Endothelial cell (in vitro differentiated cells): ENCODE results near the gene SEPTIN10. TPM values are rescaled to one million over a fixed set of nuclear protein-coding genes. Genes with fewer than 3 reads are reported as not detected.
A peak's percentile ranks its signal among the peaks of the same experiment; 100 is the strongest.

Experiments
- DNase-seq: peaks from one replicate; pipeline ENCODE4 v3.0.0; 2021; ENCODE audit warnings: low spot score
- H3K27ac Mint-ChIP-seq: one replicate; pipeline ENCODE4 v1.8.0; 2021; ENCODE audit warnings: mixed read lengths, inconsistent platforms; ENCODE audit not compliant: unreplicated experiment
- H3K27me3 Mint-ChIP-seq: one replicate; pipeline ENCODE4 v1.8.0; 2021; ENCODE audit warnings: mild to moderate bottlenecking, moderate library complexity, mixed read lengths, inconsistent platforms; ENCODE audit not compliant: unreplicated experiment
- H3K36me3 Mint-ChIP-seq: one replicate; pipeline ENCODE4 v1.8.0; 2021; ENCODE audit warnings: mild to moderate bottlenecking, low read depth, mixed read lengths, inconsistent platforms; ENCODE audit not compliant: unreplicated experiment
- H3K4me1 Mint-ChIP-seq: one replicate; pipeline ENCODE4 v1.8.0; 2021; ENCODE audit warnings: mild to moderate bottlenecking, mixed read lengths, inconsistent platforms; ENCODE audit not compliant: unreplicated experiment
- H3K4me3 Mint-ChIP-seq: one replicate; pipeline ENCODE4 v1.8.0; 2021; ENCODE audit warnings: mild to moderate bottlenecking, mixed read lengths, inconsistent platforms; ENCODE audit not compliant: unreplicated experiment
- H3K9me3 Mint-ChIP-seq: one replicate; pipeline ENCODE4 v1.8.0; 2021; ENCODE audit warnings: mixed read lengths, inconsistent platforms; ENCODE audit not compliant: unreplicated experiment
- total RNA-seq: library from RNA; stranded (reverse); fragmentation: NEBNext Ultra II Directional; extraction: Animal tissue kit (Norgen Biotek cat#: 25700); gene quantifications from one replicate; pipeline ENCODE4 v1.2.1, GENCODE V29; 2021; ENCODE audit not compliant: unreplicated experiment
- TF ChIP-seq, protein P1 (sequence below): fragments of 200-600 bp; sonication (generic); IDR thresholded peaks from one replicate; pipeline ENCODE4 v1.5.0; 2021; ENCODE audit warnings: antibody characterized with exemption; ENCODE audit not compliant: unreplicated experiment

The SEPTIN10 gene
- total RNA-seq, 1 donor from 2014 or later: 69.8 TPM

DNA sequence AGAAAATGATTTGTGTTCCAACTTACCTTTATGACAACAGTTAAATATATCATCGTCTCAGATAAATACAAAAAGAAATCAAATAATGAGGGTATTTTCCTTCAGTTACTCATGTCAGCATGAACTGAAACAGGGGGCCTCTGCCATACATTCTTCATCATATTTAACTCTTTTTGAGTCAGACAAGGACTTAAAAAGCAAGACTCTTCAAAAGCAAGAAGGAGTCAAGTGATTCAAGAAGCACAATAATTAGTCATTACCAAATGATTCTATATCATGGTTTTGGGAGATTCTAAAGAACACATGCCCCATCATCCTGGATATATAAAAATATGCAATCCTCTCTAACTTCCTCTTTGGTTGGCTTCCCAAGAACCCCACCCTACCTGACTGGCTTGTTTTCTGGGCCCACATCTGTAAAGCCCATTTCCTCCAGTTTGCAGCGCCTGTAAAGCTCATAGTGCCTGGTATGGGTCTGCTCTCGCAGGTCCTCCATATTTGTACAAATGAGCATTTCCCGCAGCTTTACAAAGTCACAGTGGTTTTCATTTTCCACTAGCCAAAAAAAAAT lies 49.7 kb downstream of the SEPTIN10 start:
- Mint-ChIP-seq H3K9me3 (no peaks in the 10 kb centered on the region), H3K27ac (no peak overlapping the region)

DNA sequence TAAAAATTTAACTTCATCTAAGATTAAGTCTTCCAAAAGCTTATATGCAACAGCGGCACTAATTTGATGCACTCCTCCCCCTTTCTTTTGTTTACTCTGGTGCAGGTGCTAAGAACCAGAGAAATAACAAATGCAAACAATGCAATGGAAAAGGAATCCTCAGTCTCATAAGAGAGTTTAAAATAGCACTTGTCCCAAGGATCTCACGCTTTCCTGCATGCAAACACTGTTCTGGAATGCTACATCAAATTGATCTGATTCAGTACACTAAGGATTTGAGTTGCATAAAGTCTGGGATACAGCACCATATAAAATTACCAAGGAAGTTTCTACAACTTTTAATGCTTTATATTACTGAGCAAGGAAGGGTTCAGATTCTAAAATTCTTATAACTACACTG lies 50.5 kb downstream of the SEPTIN10 start:
- H3K4me3 Mint-ChIP-seq: no peak overlapping the region
- H3K27ac Mint-ChIP-seq: no peak overlapping the region
- no peaks in the 10 kb centered on the region for H3K9me3 Mint-ChIP-seq
- peaks cover 2% of the 10 kb centered on the region for H3K4me1 Mint-ChIP-seq
- DNase-seq: no peak
- no peaks in the 10 kb centered on the region for H3K27me3 Mint-ChIP-seq
- TF ChIP-seq, protein P1, sequence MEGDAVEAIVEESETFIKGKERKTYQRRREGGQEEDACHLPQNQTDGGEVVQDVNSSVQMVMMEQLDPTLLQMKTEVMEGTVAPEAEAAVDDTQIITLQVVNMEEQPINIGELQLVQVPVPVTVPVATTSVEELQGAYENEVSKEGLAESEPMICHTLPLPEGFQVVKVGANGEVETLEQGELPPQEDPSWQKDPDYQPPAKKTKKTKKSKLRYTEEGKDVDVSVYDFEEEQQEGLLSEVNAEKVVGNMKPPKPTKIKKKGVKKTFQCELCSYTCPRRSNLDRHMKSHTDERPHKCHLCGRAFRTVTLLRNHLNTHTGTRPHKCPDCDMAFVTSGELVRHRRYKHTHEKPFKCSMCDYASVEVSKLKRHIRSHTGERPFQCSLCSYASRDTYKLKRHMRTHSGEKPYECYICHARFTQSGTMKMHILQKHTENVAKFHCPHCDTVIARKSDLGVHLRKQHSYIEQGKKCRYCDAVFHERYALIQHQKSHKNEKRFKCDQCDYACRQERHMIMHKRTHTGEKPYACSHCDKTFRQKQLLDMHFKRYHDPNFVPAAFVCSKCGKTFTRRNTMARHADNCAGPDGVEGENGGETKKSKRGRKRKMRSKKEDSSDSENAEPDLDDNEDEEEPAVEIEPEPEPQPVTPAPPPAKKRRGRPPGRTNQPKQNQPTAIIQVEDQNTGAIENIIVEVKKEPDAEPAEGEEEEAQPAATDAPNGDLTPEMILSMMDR: no peak
- H3K36me3 Mint-ChIP-seq: peaks cover 14% of the 10 kb centered on the region

More for the DNA sequence above, 49.7 kb downstream of the SEPTIN10 start:
- no peaks in the 10 kb centered on the region for H3K27me3 Mint-ChIP-seq
- TF ChIP-seq, protein P1: no peak
- peaks cover 14% of the 10 kb centered on the region for H3K36me3 Mint-ChIP-seq
- H3K4me1 Mint-ChIP-seq: no peaks in the 10 kb centered on the region
- no peak overlapping the region for H3K4me3 Mint-ChIP-seq
- no peak for DNase-seq

DNA sequence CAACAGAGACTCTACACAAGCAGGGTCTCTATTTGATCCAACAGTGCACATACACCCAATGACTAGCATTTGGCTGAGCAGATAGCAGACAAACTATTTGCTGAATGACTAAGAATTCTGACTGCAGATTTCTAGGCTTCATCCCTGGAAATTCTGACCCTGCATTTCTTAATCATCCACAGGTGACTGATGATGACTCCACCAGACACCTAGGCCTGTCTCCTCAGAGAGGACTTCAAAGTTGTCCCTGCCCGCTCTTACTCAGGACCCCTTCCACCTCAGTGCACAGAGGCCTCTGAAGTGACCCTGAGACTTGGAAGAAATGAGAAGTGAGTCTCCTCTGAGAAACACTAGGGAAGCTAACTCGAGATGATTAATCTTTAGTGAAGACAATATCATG lies 51.3 kb downstream of the SEPTIN10 start:
- no peaks in the 10 kb centered on the region for H3K9me3 Mint-ChIP-seq
- peaks cover 14% of the 10 kb centered on the region for H3K36me3 Mint-ChIP-seq
- no peak overlapping the region for H3K4me3 Mint-ChIP-seq
- H3K27me3 Mint-ChIP-seq: no peaks in the 10 kb centered on the region
- TF ChIP-seq, protein P1: no peak
- peaks cover 2% of the 10 kb centered on the region for H3K4me1 Mint-ChIP-seq
- H3K27ac Mint-ChIP-seq: no peak overlapping the region
- no peak for DNase-seq

DNA sequence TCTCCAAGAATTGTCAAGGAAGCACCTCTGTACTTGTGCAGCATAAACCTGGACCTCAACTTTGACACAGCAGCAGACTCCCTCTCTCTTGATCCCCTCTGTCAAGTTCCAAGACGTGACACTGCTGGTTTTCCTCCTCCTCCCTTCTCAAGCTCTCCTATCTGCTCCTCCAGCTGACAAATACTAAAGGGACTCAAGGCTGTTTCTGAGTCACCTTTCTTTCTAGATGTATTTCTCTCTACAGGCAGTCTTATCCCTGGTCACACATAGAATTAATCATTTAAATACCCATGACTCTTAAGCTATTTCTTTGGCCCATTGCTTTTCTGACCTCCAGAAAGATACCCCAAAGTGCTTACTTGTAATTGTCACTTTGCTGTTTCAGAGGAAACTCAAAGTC lies 53.5 kb downstream of the SEPTIN10 start:
- Mint-ChIP-seq H3K4me1 (peaks cover 2% of the 10 kb centered on the region), H3K27ac (peak overlapping the region; percentile 4)

More for the DNA sequence above, 53.5 kb downstream of the SEPTIN10 start:
- H3K36me3 Mint-ChIP-seq: peaks cover 17% of the 10 kb centered on the region
- TF ChIP-seq, protein P1: no peak
- H3K4me3 Mint-ChIP-seq: no peak overlapping the region
- H3K9me3 Mint-ChIP-seq: no peaks in the 10 kb centered on the region
- no peak for DNase-seq
- H3K27me3 Mint-ChIP-seq: peaks cover 2% of the 10 kb centered on the region
